Urothelium cell line (cell line): ENCODE data around the gene ADGRB2.
A peak's percentile ranks its signal among the peaks of the same experiment; 100 is the strongest.

Experiments
- DNase-seq: peaks from one replicate; pipeline ENCODE4 v3.0.0; 2011; ENCODE audit warnings: low spot score, mixed read lengths
- FAIRE-seq: peaks from 2 replicates; lab custom pipeline; 2011; peaks lifted over from hg19 to GRCh38; lab: Jason Lieb, UNC

The ADGRB2 gene

GRCh38 chr1:31732751-31733289, 31.3 kb downstream of the ADGRB2 start:
- no peak for DNase-seq
- FAIRE-seq = no peak

- FAIRE-seq (no peak), DNase-seq (no peak)
Measured at GRCh38 chr1:31732343-31732742, 31.8 kb downstream of the ADGRB2 start.

- DNase-seq (no peak), FAIRE-seq (no peak)
Measured at GRCh38 chr1:31731049-31731565, 33.0 kb downstream of the ADGRB2 start.

GRCh38 chr1:31730336-31731048, 33.6 kb downstream of the ADGRB2 start:
- DNase-seq (no peak), FAIRE-seq (no peak)

GRCh38 chr1:31727849-31728248, 36.3 kb downstream of the ADGRB2 start:
- DNase-seq = no peak
- no peak for FAIRE-seq

GRCh38 chr1:31727195-31727594, 36.9 kb downstream of the ADGRB2 start:
- DNase-seq (no peak), FAIRE-seq (no peak)

- no peak for FAIRE-seq
Measured at GRCh38 chr1:31726715-31727114, 37.4 kb downstream of the ADGRB2 start.

GRCh38 chr1:31725777-31726535, 38.2 kb downstream of the ADGRB2 start:
- no peak for FAIRE-seq
- no peak for DNase-seq

More at GRCh38 chr1:31726715-31727114, 37.4 kb downstream of the ADGRB2 start:
- DNase-seq = no peak

GRCh38 chr1:31725134-31725533, 39.0 kb downstream of the ADGRB2 start:
- no peak for FAIRE-seq

GRCh38 chr1:31723828-31724359, 40.2 kb downstream of the ADGRB2 start:
- DNase-seq = peak; percentile 73

More at GRCh38 chr1:31725134-31725533, 39.0 kb downstream of the ADGRB2 start:
- DNase-seq = no peak

GRCh38 chr1:31718327-31718897, 45.7 kb downstream of the ADGRB2 start:
- DNase-seq (no peak), FAIRE-seq (no peak)

More at GRCh38 chr1:31723828-31724359, 40.2 kb downstream of the ADGRB2 start:
- FAIRE-seq = no peak

GRCh38 chr1:31717341-31717740, 46.8 kb downstream of the ADGRB2 start:
- peak; percentile 5 for FAIRE-seq
- DNase-seq = peak; percentile 52

GRCh38 chr1:31715873-31716220, 48.3 kb downstream of the ADGRB2 start:
- FAIRE-seq (no peak), DNase-seq (no peak)

- no peak for FAIRE-seq
- peak; percentile 50 for DNase-seq
Measured at GRCh38 chr1:31715087-31715872, 48.9 kb downstream of the ADGRB2 start.

GRCh38 chr1:31714442-31715086, 49.6 kb downstream of the ADGRB2 start:
- no peak for FAIRE-seq
- peak; percentile 61 for DNase-seq

GRCh38 chr1:31712630-31713029, 51.5 kb downstream of the ADGRB2 start:
- FAIRE-seq (no peak), DNase-seq (peak; percentile 68)

GRCh38 chr1:31712068-31712467, 52.1 kb downstream of the ADGRB2 start:
- DNase-seq (no peak), FAIRE-seq (no peak)

GRCh38 chr1:31708324-31708723, 55.8 kb downstream of the ADGRB2 start:
- no peak for DNase-seq
- FAIRE-seq = peak; percentile 82

- FAIRE-seq = no peak
- DNase-seq = no peak
Measured at GRCh38 chr1:31707711-31708110, 56.4 kb downstream of the ADGRB2 start.
